Peyer's patch (tissue), 4 donors: ENCODE data around the gene ERG28. TPM values are rescaled to one million over a fixed set of nuclear protein-coding genes. Genes with fewer than 3 reads are reported as not detected.

Experiments used
- DNase-seq, 3 donors: peaks; one replicate each; pipeline ENCODE4 v3.0.0-alpha.2; 2017 to 2019
- H3K27ac ChIP-seq, 4 donors: fragments of 200-600 bp; sonication (generic); one replicate each; pipeline ENCODE4 v1.5.1; 2016 to 2019
- H3K27me3 ChIP-seq, 2 donors: fragments of 200-600 bp; sonication (generic); one replicate each; pipeline ENCODE4 v1.5.1; 2019
- H3K36me3 ChIP-seq, 3 donors: fragments of 200-600 bp; sonication (generic); one replicate each; pipeline ENCODE4 v1.5.1; 2016 to 2019
- H3K4me1 ChIP-seq, 4 donors: fragments of 200-600 bp; sonication (generic); one replicate each; pipeline ENCODE4 v1.5.1; 2016 to 2019
- H3K4me3 ChIP-seq, 4 donors: fragments of 200-600 bp; sonication (generic); 1 replicate in 3 of 4; 2 replicates in 1 of 4; pipeline ENCODE4 v1.5.1; 2016 to 2019; ENCODE audit warnings: mild to moderate bottlenecking in 1 of 4
- H3K9me3 ChIP-seq, 4 donors: fragments of 200-600 bp; sonication (generic); one replicate each; pipeline ENCODE4 v1.5.1; 2016 to 2019; ENCODE audit warnings: mild to moderate bottlenecking in 1 of 4
- CTCF ChIP-seq, 6 experiments: fragments of 450-650 bp in 4 of 6; fragments of 200-600 bp in 2 of 6; sonication (generic) in 1 of 6; IDR thresholded peaks; one replicate each; pipeline ENCODE4 v1.5.1; 2017 to 2019; ENCODE audit warnings: antibody characterized with exemption in 6 of 6, mild to moderate bottlenecking in 3 of 6, moderate library complexity in 1 of 6
- POLR2A ChIP-seq, 2 donors: fragments of 450-650 bp; IDR thresholded peaks; one replicate each; pipeline ENCODE4 v1.5.1; 2017; ENCODE audit warnings: antibody characterized with exemption in 2 of 2, mild to moderate bottlenecking in 2 of 2, moderate library complexity in 2 of 2
- total RNA-seq, 4 donors: library from RNA; depleted of rRNA; stranded (reverse); fragments of >200 nt; gene quantifications; one replicate each; pipeline ENCODE4 v1.1.0, GENCODE V29; 2016

The ERG28 gene
- total RNA-seq, 4 donors from 2014 or later, result 8.6 to 14.9 (median 14.7) TPM; not detected in 1

DNA sequence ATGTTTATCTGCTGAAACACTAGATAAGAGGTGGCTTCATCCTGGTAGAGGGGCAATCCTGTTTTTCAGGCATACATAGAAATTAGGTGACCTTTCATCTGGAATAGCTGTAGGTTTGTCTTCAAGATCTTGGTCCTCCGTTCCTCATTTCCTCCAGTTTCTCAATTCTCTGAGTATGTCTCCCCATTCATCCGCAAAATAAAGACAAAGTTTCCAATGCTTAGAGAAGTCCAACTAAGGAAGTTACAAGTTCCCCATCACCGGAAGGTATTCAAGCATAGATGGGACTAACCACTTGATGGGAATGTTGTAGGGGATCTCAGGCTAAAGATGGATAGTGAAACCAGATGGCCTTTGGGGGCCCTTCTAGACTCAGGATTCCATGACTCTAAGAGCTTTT lies 34.3 kb downstream of the ERG28 start:
- Histone ChIP-seq H3K4me3 (no peak overlapping the region), H3K4me1 (peaks cover 0 to 19% (median 0%) of the 10 kb centered on the region in 4 donors), H3K9me3 (no peaks in the 10 kb centered on the region), H3K36me3 (peaks cover 0 to 15% (median 0%) of the 10 kb centered on the region in 3 donors), H3K27ac (peak overlapping the region in 1 of 4 donors; percentile 39), H3K27me3 (no peaks in the 10 kb centered on the region)
- no peak for DNase-seq
- TF ChIP-seq CTCF (IDR thresholded peaks at IDR 0.05) (no peak), POLR2A (IDR thresholded peaks at IDR 0.05) (no peak)

- Histone ChIP-seq H3K27ac (no peak overlapping the region), H3K4me1 (peaks cover 0 to 23% (median 0%) of the 10 kb centered on the region in 4 donors), H3K9me3 (no peaks in the 10 kb centered on the region), H3K4me3 (no peak overlapping the region), H3K27me3 (no peaks in the 10 kb centered on the region), H3K36me3 (peaks cover 0 to 9% (median 0%) of the 10 kb centered on the region in 3 donors)
- no peak for TF ChIP-seq POLR2A (IDR thresholded peaks at IDR 0.05)
- TF ChIP-seq CTCF (IDR thresholded peaks at IDR 0.05), result no peak
- DNase-seq, result no peak
Observed at GRCh38 chr14:75625034-75625433, 35.6 kb downstream of the ERG28 start.

DNA sequence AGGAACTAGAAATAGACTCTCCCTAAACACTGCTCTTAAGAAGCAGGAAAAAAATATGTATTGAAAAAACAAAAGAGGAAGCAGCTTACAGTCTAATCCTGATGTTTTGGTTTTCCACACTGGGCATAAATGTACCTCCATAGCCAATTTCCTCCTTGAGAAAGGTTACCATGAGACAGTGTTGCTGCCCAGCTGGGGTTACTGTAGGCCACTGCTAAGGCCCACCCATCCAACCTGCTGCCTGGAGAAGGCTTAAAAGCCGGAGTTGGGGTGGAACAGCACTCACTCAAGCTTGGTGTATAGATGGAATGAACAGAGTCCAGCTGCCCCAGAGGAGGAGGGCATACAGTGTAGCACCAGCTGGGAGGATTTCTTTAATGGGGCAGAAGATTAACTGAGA lies 41.1 kb downstream of the ERG28 start:
- Histone ChIP-seq H3K36me3 (peaks cover 0 to 1% (median 0%) of the 10 kb centered on the region in 3 donors), H3K27me3 (no peaks in the 10 kb centered on the region)
- DNase-seq, result no peak

GRCh38 chr14:75615200-75615599 lies 45.5 kb downstream of the ERG28 start:
- peak overlapping the region in 2 of 4 donors; percentile 30 to 46 for H3K27ac ChIP-seq
- no peaks in the 10 kb centered on the region for H3K9me3 ChIP-seq
- TF ChIP-seq CTCF (IDR thresholded peaks at IDR 0.05) (no peak), POLR2A (IDR thresholded peaks at IDR 0.05) (no peak)
- peak in 2 of 3 donors; percentile 45 to 55 for DNase-seq
- H3K4me1 ChIP-seq, result peaks cover 0 to 14% (median 0%) of the 10 kb centered on the region in 4 donors
- no peak overlapping the region for H3K4me3 ChIP-seq
- no peaks in the 10 kb centered on the region for H3K27me3 ChIP-seq
- no peaks in the 10 kb centered on the region for H3K36me3 ChIP-seq

More for the DNA sequence above, 41.1 kb downstream of the ERG28 start:
- Histone ChIP-seq H3K4me1 (peaks cover 0 to 20% (median 0%) of the 10 kb centered on the region in 4 donors), H3K4me3 (no peak overlapping the region), H3K27ac (peak overlapping the region in 2 of 4 donors; percentile 0 to 59), H3K9me3 (no peaks in the 10 kb centered on the region)
- TF ChIP-seq POLR2A (IDR thresholded peaks at IDR 0.05) (no peak), CTCF (IDR thresholded peaks at IDR 0.05) (no peak)

- peaks cover 0 to 6% (median 0%) of the 10 kb centered on the region in 4 donors for H3K4me1 ChIP-seq
- H3K9me3 ChIP-seq, result no peaks in the 10 kb centered on the region
- H3K27ac ChIP-seq, result no peak overlapping the region
- DNase-seq, result no peak
- no peak overlapping the region for H3K4me3 ChIP-seq
- H3K36me3 ChIP-seq, result no peaks in the 10 kb centered on the region
- H3K27me3 ChIP-seq, result no peaks in the 10 kb centered on the region
- TF ChIP-seq POLR2A (IDR thresholded peaks at IDR 0.05) (no peak), CTCF (IDR thresholded peaks at IDR 0.05) (no peak)
Observed at GRCh38 chr14:75614179-75614578, 46.5 kb downstream of the ERG28 start.

- Histone ChIP-seq H3K27me3 (no peaks in the 10 kb centered on the region), H3K27ac (no peak overlapping the region), H3K36me3 (peaks cover 0 to 4% (median 0%) of the 10 kb centered on the region in 3 donors), H3K9me3 (no peaks in the 10 kb centered on the region), H3K4me3 (no peak overlapping the region), H3K4me1 (peaks cover 0 to 6% (median 0%) of the 10 kb centered on the region in 4 donors)
- no peak for TF ChIP-seq CTCF (IDR thresholded peaks at IDR 0.05)
- TF ChIP-seq POLR2A (IDR thresholded peaks at IDR 0.05), result no peak
- no peak for DNase-seq
Observed at GRCh38 chr14:75612157-75612556, 48.5 kb downstream of the ERG28 start.
